Body of pancreas (tissue), 4 donors: Measurements from ENCODE around the gene RABGAP1. TPM values are rescaled to one million over a fixed set of nuclear protein-coding genes. Genes with fewer than 3 reads are reported as not detected.

Experiments used
- ATAC-seq: fragments of 150-250 bp; one replicate; pipeline ENCODE4 v1.9.1; 2016
- DNase-seq, 4 donors: peaks; one replicate each; pipeline ENCODE4 v3.0.0-alpha.2; 2019
- H3K27ac ChIP-seq, 4 donors: fragments of 200-600 bp; sonication (generic); 1 replicate in 3 of 4; 2 replicates in 1 of 4; pipeline versions ENCODE4 v1.5.1 to v1.6.1; 2016 to 2019; ENCODE audit warnings: mild to moderate bottlenecking in 1 of 4, mixed read lengths in 1 of 4, moderate library complexity in 1 of 4
- H3K27me3 ChIP-seq, 2 donors: fragments of 200-600 bp; sonication (generic); one replicate each; pipeline ENCODE4 v1.6.0; 2016; ENCODE audit warnings: mild to moderate bottlenecking in 1 of 2
- H3K36me3 ChIP-seq, 2 donors: fragments of 200-600 bp; sonication (generic); replicated peaks in 1 of 2; 2 replicates each; pipeline ENCODE4 v1.5.1; 2016; ENCODE audit warnings: low read depth in 2 of 2; ENCODE audit not compliant: insufficient read depth in 1 of 2
- H3K4me1 ChIP-seq: fragments of 200-600 bp; sonication (generic); one replicate; pipeline ENCODE4 v1.6.0; 2016
- H3K4me3 ChIP-seq, 2 donors: fragments of 200-600 bp; sonication (generic); 1 replicate in 1 of 2; 2 replicates in 1 of 2; pipeline ENCODE4 v1.5.1; 2016 to 2019
- H3K9me3 ChIP-seq, 3 donors: fragments of 200-600 bp; sonication (generic); 1 replicate in 2 of 3; 2 replicates in 1 of 3; pipeline ENCODE4 v1.5.1; 2016
- CTCF ChIP-seq, 7 experiments: fragments of 450-650 bp in 4 of 7; fragments of 200-600 bp in 3 of 7; sonication (generic) in 3 of 7; IDR thresholded peaks; one replicate each; pipeline ENCODE4 v1.5.1; 2016 to 2019; ENCODE audit warnings: antibody characterized with exemption in 7 of 7
- POLR2A ChIP-seq, 3 donors: fragments of 450-650 bp; IDR thresholded peaks; one replicate each; pipeline ENCODE4 v1.6.1; 2016; ENCODE audit warnings: antibody characterized with exemption in 3 of 3, mild to moderate bottlenecking in 2 of 3
- WGBS, 2 donors: methylation state at CpG; one replicate each; pipeline ENCODE4 v1.1.5; 2017; 5-methylcytosine and 5-hydroxymethylcytosine counted together
- intact Hi-C: fragments of 100-400 bp; cut with DNase I; formaldehyde crosslinking; loops from one replicate; pipeline ENCODE4 v1.15.1; 2023
- total RNA-seq, 2 donors: library from RNA; depleted of rRNA; stranded (reverse); fragments of >200 nt; gene quantifications; one replicate each; pipeline ENCODE4 v1.1.0, GENCODE V29; 2016

The RABGAP1 gene
- total RNA-seq, 2 donors from 2014 or later = 31.1 to 33.6 TPM

GRCh38 chr9:123112015-123112975 lies 171.5 kb downstream of the RABGAP1 start:
- Histone ChIP-seq H3K4me1 (peaks cover 10% of the 10 kb centered on the region), H3K36me3 (no peaks in the 10 kb centered on the region), H3K4me3 (no peak overlapping the region), H3K27ac (peak overlapping the region in 1 of 4 donors; percentile 3), H3K27me3 (no peaks in the 10 kb centered on the region), H3K9me3 (no peaks in the 10 kb centered on the region)
- DNase-seq = peak in 2 of 4 donors; percentile 19 to 36
- no peak for TF ChIP-seq POLR2A (IDR thresholded peaks at IDR 0.05)
- TF ChIP-seq CTCF (IDR thresholded peaks at IDR 0.05) = no peak
- WGBS, 2 donors = 73 to 85% methylated on average over 29 to 43 of the region's 43 CpGs
- peak; percentile 22 for ATAC-seq
- intact Hi-C loops = no loop called here

GRCh38 chr9:123113185-123113584 lies 172.4 kb downstream of the RABGAP1 start:
- ATAC-seq = no peak
- Histone ChIP-seq H3K4me3 (no peak overlapping the region), H3K4me1 (peaks cover 10% of the 10 kb centered on the region), H3K9me3 (no peaks in the 10 kb centered on the region), H3K36me3 (no peaks in the 10 kb centered on the region), H3K27me3 (no peaks in the 10 kb centered on the region), H3K27ac (no peak overlapping the region)
- intact Hi-C loops = no loop called here
- TF ChIP-seq CTCF (IDR thresholded peaks at IDR 0.05) (no peak), POLR2A (IDR thresholded peaks at IDR 0.05) (no peak)
- 89 to 90% methylated on average over 7 of the region's 7 CpGs for WGBS, 2 donors
- DNase-seq = no peak

GRCh38 chr9:123115146-123115913 lies 174.5 kb downstream of the RABGAP1 start:
- Histone ChIP-seq H3K9me3 (no peaks in the 10 kb centered on the region), H3K4me3 (no peak overlapping the region), H3K27ac (no peak overlapping the region), H3K4me1 (peaks cover 10% of the 10 kb centered on the region), H3K36me3 (no peaks in the 10 kb centered on the region), H3K27me3 (no peaks in the 10 kb centered on the region)
- ATAC-seq (no peak), DNase-seq (no peak)
- TF ChIP-seq CTCF (IDR thresholded peaks at IDR 0.05) = no peak
- TF ChIP-seq POLR2A (IDR thresholded peaks at IDR 0.05) = no peak
- intact Hi-C loops = no loop called here
- WGBS, 2 donors = 93% methylated on average over 16 of the region's 16 CpGs

GRCh38 chr9:123116036-123116435 lies 175.2 kb downstream of the RABGAP1 start:
- intact Hi-C loops = no loop called here

More at GRCh38 chr9:123116036-123116435, 175.2 kb downstream of the RABGAP1 start:
- H3K4me1 ChIP-seq = peaks cover 10% of the 10 kb centered on the region
- no peak overlapping the region for H3K27ac ChIP-seq
- no peaks in the 10 kb centered on the region for H3K27me3 ChIP-seq
- TF ChIP-seq POLR2A (IDR thresholded peaks at IDR 0.05) (no peak), CTCF (IDR thresholded peaks at IDR 0.05) (no peak)
- 80 to 93% methylated on average over 6 of the region's 6 CpGs for WGBS, 2 donors
- ATAC-seq (no peak), DNase-seq (no peak)
- H3K4me3 ChIP-seq = no peak overlapping the region
- H3K36me3 ChIP-seq = no peaks in the 10 kb centered on the region
- no peaks in the 10 kb centered on the region for H3K9me3 ChIP-seq
